ENCODE data around the gene KRT16.
"Not testable (repeated sequence)": the region's sequence is repeated elsewhere in the genome, so short reads cannot be mapped to it uniquely, and the experiment has no call there.

- TF ChIP-seq EZH2 (IDR thresholded peaks at IDR 0.05; ENCODE audit: insufficient read depth, poor library complexity, severe bottlenecking); EZH2phosphoT487 (IDR thresholded peaks at IDR 0.05; ENCODE audit: insufficient read depth, low read depth): not testable (repeated sequence)
These were observed 2.5 kb downstream of the KRT16 start for GRCh38 chr17:41610061-41610517.

Measured in GM23248 (cell line).